PC-3 (cell line): ENCODE data around the gene HPN. TPM values are rescaled to one million over a fixed set of nuclear protein-coding genes. Genes with fewer than 3 reads are reported as not detected.

ENCODE experiments used
- ATAC-seq: fragments of 200-7000 bp; cut with Tn5 transposase; 2 replicates; pipeline ENCODE4 v1.9.1; 2020; ENCODE audit warnings: mild to moderate bottlenecking, moderate library complexity
- BruUV-seq: library from RNA; stranded (reverse); fragments of 400-500 nt; replicated peaks from 2 replicates; lab custom pipeline; 2021; lab: Mats Ljungman, UMichigan
- CTCF ChIA-PET: fragments of 300-600 bp; sonication (Branson Sonifier 250); formaldehyde crosslinking; loops from one replicate; lab custom pipeline; 2022; ENCODE audit warnings: antibody characterized with exemption; lab: Charles Lee
- POLR2A ChIA-PET: fragments of 300-600 bp; sonication (Branson Sonifier 250); formaldehyde crosslinking; loops from one replicate; lab custom pipeline; 2022; ENCODE audit warnings: antibody characterized with exemption; ENCODE audit not compliant: unreplicated experiment; lab: Charles Lee
- DNase-seq: peaks from one replicate; pipeline ENCODE4 v3.0.0-alpha.2; 2015
- H2AFZ ChIP-seq: fragments of 300-600 bp; sonication (generic); 2 replicates; pipeline ENCODE4 v1.6.0; 2016; ENCODE audit warnings: antibody characterized with exemption, low read length
- H3F3A ChIP-seq: fragments of 300-600 bp; sonication (generic); one replicate; pipeline ENCODE4 v1.6.0; 2017; ENCODE audit warnings: antibody characterized with exemption, low read length, control low read depth, mild to moderate bottlenecking; ENCODE audit not compliant: unreplicated experiment
- H3K27ac ChIP-seq: fragments of 300-600 bp; sonication (generic); 2 replicates; pipeline ENCODE4 v1.5.1; 2016; ENCODE audit warnings: mild to moderate bottlenecking, low read length
- H3K27me3 ChIP-seq: fragments of 300-600 bp; sonication (generic); 2 replicates; pipeline ENCODE4 v1.6.1; 2016; ENCODE audit warnings: low read length, mixed read lengths
- H3K36me3 ChIP-seq: fragments of 300-600 bp; sonication (generic); 2 replicates; pipeline ENCODE4 v1.6.1; 2016; ENCODE audit warnings: low read depth, mixed run types, low read length, mixed read lengths
- H3K4me1 ChIP-seq: fragments of 300-600 bp; sonication (generic); 2 replicates; pipeline ENCODE4 v1.5.1; 2016; ENCODE audit warnings: low read length; ENCODE audit not compliant: insufficient read depth
- H3K4me2 ChIP-seq: fragments of 300-600 bp; sonication (generic); 2 replicates; pipeline ENCODE4 v1.6.0; 2016; ENCODE audit warnings: low read length
- H3K4me3 ChIP-seq: fragments of 300-600 bp; sonication (generic); 2 replicates; pipeline ENCODE4 v1.5.1; 2016; ENCODE audit warnings: mild to moderate bottlenecking, low read length, mixed read lengths
- H3K79me2 ChIP-seq: fragments of 300-600 bp; sonication (generic); 2 replicates; pipeline ENCODE4 v1.6.1; 2017; ENCODE audit warnings: low read length, mixed read lengths
- H3K9ac ChIP-seq: fragments of 300-600 bp; sonication (generic); 2 replicates; pipeline ENCODE4 v1.6.0; 2016; ENCODE audit warnings: mild to moderate bottlenecking, low read length
- H3K9me2 ChIP-seq: fragments of 300-600 bp; sonication (generic); replicated peaks from 2 replicates; pipeline ENCODE4 v1.6.1; 2016; ENCODE audit warnings: mixed run types, low read length, mixed read lengths
- H3K9me3 ChIP-seq: fragments of 300-600 bp; sonication (generic); 2 replicates; pipeline ENCODE4 v1.6.1; 2016; ENCODE audit warnings: low read length, mixed read lengths
- H4K20me1 ChIP-seq: fragments of 300-600 bp; sonication (generic); 2 replicates; pipeline ENCODE4 v1.6.1; 2016; ENCODE audit warnings: low read length, mixed read lengths
- CTCF ChIP-seq: fragments of 300-600 bp; sonication (generic); conservative IDR thresholded peaks from 2 replicates; pipeline ENCODE4 v1.5.1; 2017; ENCODE audit warnings: antibody characterized with exemption, low read depth, mild to moderate bottlenecking, low read length
- EZH2 ChIP-seq: fragments of 300-600 bp; sonication (generic); IDR thresholded peaks from one replicate; pipeline ENCODE4 v1.6.1; 2017; ENCODE audit warnings: antibody characterized with exemption, mild to moderate bottlenecking, low read length; ENCODE audit not compliant: unreplicated experiment
- EZH2phosphoT487 ChIP-seq: fragments of 300-600 bp; sonication (generic); IDR thresholded peaks from 2 replicates; pipeline ENCODE4 v1.6.1; 2018; ENCODE audit warnings: mild to moderate bottlenecking, antibody characterized with exemption, low read length, borderline replicate concordance
- intact Hi-C: fragments of 100-400 bp; cut with micrococcal nuclease; formaldehyde crosslinking; loops from 2 replicates; pipeline ENCODE4 v1.9.0; 2023
- total RNA-seq: library from RNA; depleted of rRNA; stranded (reverse); fragments of >200 nt; gene quantifications from 2 replicates; pipeline ENCODE4 v1.2.3, GENCODE V29; 2014

The HPN gene
- total RNA-seq, 1 experiment from 2014 or later, result 0.18 TPM

GRCh38 chr19:35031072-35031881 is 10.2 kb upstream of the HPN start:
- Histone ChIP-seq H3F3A (no peaks in the 10 kb centered on the region), H3K79me2 (no peaks in the 10 kb centered on the region), H3K4me3 (peak overlapping the region; percentile 63), H3K27ac (no peak overlapping the region), H3K36me3 (peaks cover 3% of the 10 kb centered on the region; the same call in 1 of the 2 replicates), H2AFZ (peak overlapping the region; percentile 72), H3K4me1 (0 out of 2 replicates have a peak, but pooled peaks cover 4% of the 10 kb centered on the region), H3K4me2 (peak overlapping the region; percentile 82), H3K9me3 (no peaks in the 10 kb centered on the region), H3K9me2 (no peaks in the 10 kb centered on the region), H4K20me1 (no peaks in the 10 kb centered on the region), H3K9ac (no peak overlapping the region), H3K27me3 (no peaks in the 10 kb centered on the region)
- ATAC-seq (peak; percentile 47), DNase-seq (peak; percentile 30)
- no peak for TF ChIP-seq CTCF
- TF ChIP-seq EZH2, result no peak
- TF ChIP-seq EZH2phosphoT487, result no peak
- POLR2A ChIA-PET, result no interaction called here
- intact Hi-C loops, result no loop called here
- BruUV-seq, result no TSS peak
- CTCF ChIA-PET, result no interaction called here

GRCh38 chr19:35032356-35032865 is 9.1 kb upstream of the HPN start:
- CTCF ChIA-PET, result no interaction called here
- no peak for ATAC-seq

More at GRCh38 chr19:35032356-35032865, 9.1 kb upstream of the HPN start:
- DNase-seq, result no peak
- TF ChIP-seq CTCF (no peak), EZH2 (no peak), EZH2phosphoT487 (no peak)
- POLR2A ChIA-PET, result no interaction called here
- Histone ChIP-seq H3K9me3 (no peaks in the 10 kb centered on the region), H4K20me1 (no peaks in the 10 kb centered on the region), H3K4me2 (no peak overlapping the region), H3K9ac (no peak overlapping the region), H2AFZ (no peak overlapping the region), H3K4me1 (0 out of 2 replicates have a peak, but pooled peaks cover 4% of the 10 kb centered on the region), H3K9me2 (no peaks in the 10 kb centered on the region), H3K4me3 (no peak overlapping the region), H3F3A (no peaks in the 10 kb centered on the region), H3K27me3 (no peaks in the 10 kb centered on the region), H3K36me3 (peaks cover 3% of the 10 kb centered on the region; the same call in 1 of the 2 replicates), H3K27ac (no peak overlapping the region), H3K79me2 (no peaks in the 10 kb centered on the region)
- BruUV-seq, result no TSS peak
- intact Hi-C loops, result no loop called here
